ENCODE measurements around the gene PYM1. TPM values are rescaled to one million over a fixed set of nuclear protein-coding genes. Genes with fewer than 3 reads are reported as not detected.

Gene PYM1
- total RNA-seq, 1 experiment from 2014 or later, result 39.5 TPM

Other genes with a start within 250 kb of the PYM1 start
- gene ITGA7, start 220.0 kb downstream of the PYM1 start, total RNA-seq (2014; rRNA removed), result 135 and 217 TPM in 2 replicates
- 118 and 135 TPM in 2 replicates for gene BLOC1S1, start 211.8 kb downstream of the PYM1 start, total RNA-seq (2014; rRNA removed)
- gene RDH5, start 207.5 kb downstream of the PYM1 start, total RNA-seq (2014; rRNA removed), result 147 and 216 TPM in 2 replicates
- 2,065 and 2,281 TPM in 2 replicates for gene CD63, start 198.9 kb downstream of the PYM1 start, total RNA-seq (2014; rRNA removed)
- 10.0 and 17.3 TPM in 2 replicates for gene GDF11, start 184.8 kb downstream of the PYM1 start, total RNA-seq (2014; rRNA removed)
- gene SARNP, start 110.2 kb downstream of the PYM1 start, total RNA-seq (2014; rRNA removed), result 96.4 and 111 TPM in 2 replicates
- 17.2 and 19.7 TPM in 2 replicates for gene ORMDL2, start 109.9 kb downstream of the PYM1 start, total RNA-seq (2014; rRNA removed)
- 48.5 and 54.8 TPM in 2 replicates for gene DNAJC14, start 98.3 kb downstream of the PYM1 start, total RNA-seq (2014; rRNA removed)
- gene MMP19, start 85.0 kb downstream of the PYM1 start, total RNA-seq (2014; rRNA removed), result 24.1 and 24.9 TPM in 2 replicates
- 56.0 and 71.4 TPM in 2 replicates for gene DGKA, start 3.3 kb upstream of the PYM1 start, total RNA-seq (2014; rRNA removed)
- 0.32 and 0.52 TPM in 2 replicates for gene PMEL, start 38.1 kb upstream of the PYM1 start, total RNA-seq (2014; rRNA removed)
- gene CDK2, start 38.9 kb upstream of the PYM1 start, total RNA-seq (2014; rRNA removed), result 64.4 and 66.5 TPM in 2 replicates
- gene RAB5B, start 46.2 kb upstream of the PYM1 start, total RNA-seq (2014; rRNA removed), result 46.7 and 60.3 TPM in 2 replicates
- gene SUOX, start 69.4 kb upstream of the PYM1 start, total RNA-seq (2014; rRNA removed), result 16.1 and 21.8 TPM in 2 replicates
- gene IKZF4, start 93.1 kb upstream of the PYM1 start, total RNA-seq (2014; rRNA removed), result 2.2 and 3.4 TPM in 2 replicates
- gene RPS26, start 114.0 kb upstream of the PYM1 start, total RNA-seq (2014; rRNA removed), result 414 and 1,103 TPM in 2 replicates
- gene ERBB3, start 152.3 kb upstream of the PYM1 start, total RNA-seq (2014; rRNA removed), result 1.7 TPM in 1 of 2 replicates, not detected in the other
- 247 and 307 TPM in 2 replicates for gene PA2G4, start 176.7 kb upstream of the PYM1 start, total RNA-seq (2014; rRNA removed)
- gene RPL41, start 188.7 kb upstream of the PYM1 start, total RNA-seq (2014; rRNA removed), result 1,853 and 1,922 TPM in 2 replicates
- gene ZC3H10, start 190.4 kb upstream of the PYM1 start, total RNA-seq (2014; rRNA removed), result 3.6 and 3.8 TPM in 2 replicates
- gene ESYT1, start 200.4 kb upstream of the PYM1 start, total RNA-seq (2014; rRNA removed), result 169 and 173 TPM in 2 replicates
- 130 and 136 TPM in 2 replicates for gene MYL6B, start 224.7 kb upstream of the PYM1 start, total RNA-seq (2014; rRNA removed)
- gene MYL6, start 230.5 kb upstream of the PYM1 start, total RNA-seq (2014; rRNA removed), result 1,787 and 1,859 TPM in 2 replicates